HG02798 (cell line): ENCODE data around the gene TFAP2C.
"Not testable (repeated sequence)": the region's sequence is repeated elsewhere in the genome, so short reads cannot be mapped to it uniquely, and the experiment has no call there.

ENCODE experiments used
- ATAC-seq: cut with Tn5 transposase; IDR thresholded peaks from one replicate; pipeline ENCODE4 v1.9.1; 2021; ENCODE audit warnings: mild to moderate bottlenecking; ENCODE audit not compliant: unreplicated experiment, poor library complexity

Gene TFAP2C

DNA sequence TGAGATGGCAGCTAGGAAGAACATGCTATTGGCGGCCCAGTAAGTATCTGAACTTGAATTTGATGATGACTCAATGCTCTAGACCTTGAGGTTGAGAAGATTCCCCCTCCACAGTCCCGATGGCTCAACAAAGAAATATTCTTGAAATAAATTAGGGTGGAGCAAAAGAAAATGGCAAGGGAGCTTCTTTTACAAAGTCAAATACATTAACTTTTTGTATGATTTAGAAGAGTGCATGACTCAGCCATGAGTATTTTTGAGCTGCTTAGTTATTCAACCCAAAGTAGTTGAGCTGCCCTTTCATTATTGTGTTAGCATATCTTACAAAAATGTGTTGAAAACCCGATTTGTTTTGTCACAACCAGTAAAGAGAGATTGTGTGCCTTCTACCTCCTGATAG lies 7.6 kb downstream of the TFAP2C start:
- ATAC-seq, result no peak

DNA sequence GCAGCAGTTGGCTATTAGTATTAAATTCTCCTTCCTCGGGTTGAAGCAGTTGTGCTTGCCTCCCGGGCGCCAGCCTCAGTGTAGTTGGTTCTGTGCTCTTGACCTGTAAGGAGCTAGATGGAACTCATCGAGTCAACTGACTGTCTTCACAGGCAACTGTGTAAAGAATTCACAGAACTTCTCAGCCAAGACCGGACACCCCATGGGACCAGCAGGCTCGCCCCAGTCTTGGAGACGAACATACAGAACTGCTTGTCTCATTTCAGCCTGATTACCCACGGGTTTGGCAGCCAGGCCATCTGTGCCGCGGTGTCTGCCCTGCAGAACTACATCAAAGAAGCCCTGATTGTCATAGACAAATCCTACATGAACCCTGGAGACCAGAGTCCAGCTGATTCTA lies 8.5 kb downstream of the TFAP2C start:
- ATAC-seq, result no peak

DNA sequence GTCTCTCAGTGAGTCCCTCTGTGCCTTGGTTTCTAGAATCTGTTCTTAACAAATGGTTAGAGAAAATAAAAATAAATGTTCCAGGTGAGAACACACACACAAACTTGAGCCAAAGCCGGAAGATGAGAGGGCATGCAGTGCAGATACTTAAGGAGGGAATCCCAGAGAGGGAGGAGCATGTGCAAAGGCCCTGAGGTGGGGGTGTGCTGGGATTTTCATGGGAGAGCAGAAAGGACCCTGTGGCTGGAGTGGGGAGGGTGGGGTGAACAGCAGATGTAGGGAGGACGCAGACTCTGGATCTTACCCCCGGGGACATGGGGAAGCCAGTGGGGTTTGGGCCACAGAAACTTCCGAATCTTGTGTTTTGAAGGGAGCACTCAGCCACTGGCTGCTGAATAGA lies 17.5 kb downstream of the TFAP2C start:
- ATAC-seq, result no peak

DNA sequence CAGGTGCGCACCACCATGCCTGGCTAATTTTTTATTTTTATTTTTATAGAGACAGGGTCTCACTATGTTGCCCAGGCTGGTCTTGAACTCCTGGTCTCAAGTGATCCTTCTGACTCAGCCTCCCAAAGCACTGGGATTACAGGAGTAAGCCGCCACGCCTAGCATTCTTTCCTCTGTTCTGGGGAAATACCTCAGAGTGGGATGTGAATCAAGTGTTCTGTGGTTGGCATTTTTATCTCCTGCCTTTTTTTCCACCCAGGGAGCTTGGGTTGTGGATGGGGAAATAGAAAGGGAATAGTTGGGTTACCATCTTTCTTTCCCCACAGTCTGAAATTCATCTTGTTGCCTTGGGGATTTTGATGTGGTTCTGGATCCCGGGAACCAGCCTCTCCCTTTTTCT lies 24.1 kb downstream of the TFAP2C start:
- ATAC-seq, result no peak

DNA sequence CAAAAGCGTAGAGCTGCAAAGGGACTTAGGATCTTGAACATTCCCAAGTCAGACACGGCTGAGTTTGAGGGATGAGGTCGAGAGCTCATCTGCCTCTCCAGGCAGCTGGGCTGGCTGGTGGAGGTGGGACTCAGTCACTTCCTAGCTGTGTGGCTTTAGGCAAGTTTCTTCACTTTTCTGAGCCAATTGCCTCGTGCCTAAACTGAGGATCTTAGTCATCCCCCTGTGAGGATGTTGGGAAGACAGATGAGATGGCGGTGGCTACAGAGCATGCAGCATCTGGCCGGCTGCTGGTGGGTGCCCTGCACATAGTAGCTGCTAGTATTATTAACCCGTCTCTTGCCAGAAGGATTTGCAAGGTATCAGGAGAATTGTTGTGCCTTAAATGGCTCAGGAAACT lies 27.5 kb downstream of the TFAP2C start:
- no peak for ATAC-seq

DNA sequence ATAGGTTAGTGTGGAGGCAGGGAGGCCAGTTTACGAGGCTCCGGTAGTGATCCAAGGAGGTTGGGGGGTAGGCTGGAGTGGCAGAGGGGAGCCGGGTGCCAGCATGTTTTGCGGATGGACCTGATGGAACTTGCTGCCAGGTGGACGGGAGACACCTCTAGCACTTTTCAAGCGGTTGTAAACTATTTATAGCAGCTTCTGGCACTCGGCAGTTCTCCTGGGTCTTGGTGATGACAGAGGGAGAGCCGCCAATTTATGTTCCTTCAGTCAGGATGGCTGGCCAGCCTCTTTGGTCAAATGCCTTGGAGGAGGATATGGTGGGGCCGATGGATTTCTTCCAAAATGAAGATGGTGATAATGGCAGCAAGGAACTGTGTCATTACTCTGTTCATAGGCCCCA lies 28.8 kb downstream of the TFAP2C start:
- no peak for ATAC-seq

DNA sequence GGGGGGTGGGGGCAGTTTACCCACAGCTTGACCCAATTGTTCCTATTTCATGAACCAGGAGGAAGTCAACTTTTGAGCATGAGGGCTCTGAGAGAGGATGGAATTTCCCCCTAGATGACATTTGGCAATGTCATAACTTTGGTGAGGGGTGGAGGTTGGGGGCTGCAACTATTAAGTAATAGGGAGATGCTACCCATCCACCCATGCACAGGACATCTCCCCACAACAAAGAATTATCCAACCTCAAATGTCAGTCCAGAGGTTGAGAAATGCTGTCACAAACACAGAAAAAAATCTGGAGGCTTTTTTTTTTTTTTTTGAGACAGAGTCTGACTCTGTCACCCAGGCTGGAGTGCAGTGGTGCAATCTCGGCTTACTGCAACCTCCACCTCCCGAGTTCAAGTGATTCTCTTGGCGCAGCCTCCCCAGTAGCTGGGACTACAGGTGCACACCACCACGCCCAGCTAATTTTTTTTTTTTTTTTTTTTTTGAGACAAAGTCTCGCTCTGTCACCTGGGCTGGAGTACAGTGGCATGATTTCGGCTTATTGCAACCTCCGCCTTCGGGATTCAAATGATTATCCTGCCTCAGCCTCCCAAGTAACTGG lies 29.3 kb downstream of the TFAP2C start:
- not testable (repeated sequence) for ATAC-seq

DNA sequence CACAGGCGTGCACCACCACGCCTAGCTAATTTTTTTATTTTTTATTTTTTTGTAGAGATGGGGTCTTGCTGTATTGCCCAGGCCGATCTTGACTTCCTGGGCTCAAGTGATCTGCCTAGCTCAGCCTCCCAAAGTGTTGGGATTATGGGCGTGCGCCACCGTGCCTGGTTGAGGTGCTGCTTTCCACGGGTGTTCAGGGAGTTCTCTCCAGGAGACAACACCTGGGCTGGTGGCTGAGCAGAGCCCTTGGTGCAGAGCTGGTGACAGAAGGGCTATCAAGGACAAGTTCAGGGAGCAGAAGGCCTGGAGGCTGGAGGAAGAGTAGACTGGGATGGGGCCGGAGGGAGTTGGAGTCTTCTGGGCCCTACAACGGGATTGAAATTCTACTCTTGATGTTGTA lies 34.6 kb downstream of the TFAP2C start:
- ATAC-seq, result no peak

DNA sequence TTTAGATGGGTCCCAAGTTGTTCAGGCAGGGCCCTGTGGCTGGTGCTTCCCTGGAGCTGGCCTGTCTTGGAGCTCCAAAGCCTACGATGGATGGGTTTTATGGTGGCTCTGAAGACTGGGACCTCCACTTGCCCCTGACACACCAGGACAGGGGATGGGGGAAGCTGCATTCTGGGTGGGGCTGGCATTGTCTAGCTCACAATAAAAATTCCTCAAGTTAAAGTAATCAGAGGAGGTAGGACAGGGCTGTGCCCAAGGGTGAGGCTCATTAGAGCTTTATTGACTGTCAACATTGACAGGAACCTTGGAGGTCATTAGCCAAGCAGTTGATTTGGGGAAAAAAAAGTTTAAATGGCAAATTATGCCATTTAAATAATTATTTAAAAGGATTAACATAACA lies 35.7 kb downstream of the TFAP2C start:
- no peak for ATAC-seq

DNA sequence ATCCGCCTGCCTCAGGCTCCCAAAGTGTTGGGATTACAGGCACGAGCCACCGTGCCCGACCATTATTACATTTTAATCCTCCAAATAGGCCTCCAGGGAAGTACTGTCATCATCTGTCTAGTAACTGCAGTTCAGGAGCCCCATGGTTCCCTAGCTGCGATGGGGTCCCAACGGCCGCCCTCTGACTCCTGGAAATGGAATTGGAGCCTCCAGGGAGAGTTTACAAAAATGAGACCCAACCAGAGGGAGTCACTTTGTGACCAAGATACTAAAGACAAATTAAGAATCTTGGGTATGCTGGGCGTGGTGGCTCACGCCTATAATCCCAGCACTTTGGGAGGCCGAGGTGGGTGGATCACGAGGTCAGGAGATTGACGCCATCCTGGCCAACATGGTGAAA lies 36.7 kb downstream of the TFAP2C start:
- ATAC-seq, result no peak

DNA sequence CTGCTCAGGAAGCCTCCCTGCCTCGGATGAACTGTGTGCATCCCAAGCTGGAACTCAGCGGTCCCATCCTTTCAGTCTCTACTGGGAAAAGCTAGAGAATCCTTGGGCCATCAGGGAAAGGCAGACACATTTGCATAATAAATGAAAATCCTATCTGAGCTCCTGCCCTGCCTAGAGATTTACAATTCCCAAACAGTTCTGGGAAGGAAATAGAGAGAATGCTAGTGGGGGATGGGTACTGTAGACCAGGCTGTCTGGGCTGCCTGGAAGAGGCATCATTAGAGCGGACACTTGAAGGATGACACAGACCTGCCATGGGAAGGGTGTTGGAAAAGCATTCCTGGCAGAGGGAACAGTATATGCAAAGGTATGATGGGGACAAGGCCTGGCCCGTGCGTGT lies 44.3 kb downstream of the TFAP2C start:
- no peak for ATAC-seq

DNA sequence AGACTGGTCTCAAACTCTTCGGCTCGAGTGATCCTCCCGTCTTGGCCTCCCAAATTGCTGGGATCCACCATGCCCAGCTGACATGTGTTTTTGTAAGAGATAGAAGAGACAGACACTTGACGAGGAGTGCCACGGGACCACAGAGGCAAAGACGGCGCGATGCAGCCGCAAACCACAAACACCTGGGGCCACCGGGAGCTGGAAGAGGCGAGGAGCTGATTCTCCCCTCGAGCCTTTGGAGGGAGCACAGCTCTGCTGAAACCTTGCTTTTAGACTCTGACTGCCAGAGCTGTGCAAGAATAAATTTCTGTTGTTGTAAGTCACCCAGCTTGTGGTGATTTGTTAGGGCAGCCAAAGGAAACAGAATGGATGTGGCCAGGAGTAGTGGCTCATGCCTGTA lies 46.9 kb downstream of the TFAP2C start:
- ATAC-seq, result no peak

DNA sequence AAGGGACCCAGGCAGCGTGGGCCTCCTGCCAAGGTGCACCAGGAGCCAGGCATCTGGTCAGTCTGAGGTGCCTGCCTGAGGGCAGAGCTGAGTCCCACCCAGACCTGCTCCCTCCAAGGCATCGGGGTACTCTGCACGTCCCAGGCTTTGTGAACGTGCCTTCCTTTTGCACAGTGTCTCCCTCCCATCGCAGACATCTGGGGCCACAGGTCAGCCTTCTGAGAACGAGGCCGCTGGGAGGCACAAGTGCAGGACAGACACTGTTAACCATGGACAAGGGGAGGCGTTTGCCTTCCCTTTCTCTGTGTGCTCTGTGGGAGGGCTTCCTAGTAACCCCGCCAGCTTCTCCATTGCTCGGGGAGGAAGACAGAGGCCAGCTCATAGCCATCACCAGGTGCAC lies 47.6 kb downstream of the TFAP2C start:
- no peak for ATAC-seq

DNA sequence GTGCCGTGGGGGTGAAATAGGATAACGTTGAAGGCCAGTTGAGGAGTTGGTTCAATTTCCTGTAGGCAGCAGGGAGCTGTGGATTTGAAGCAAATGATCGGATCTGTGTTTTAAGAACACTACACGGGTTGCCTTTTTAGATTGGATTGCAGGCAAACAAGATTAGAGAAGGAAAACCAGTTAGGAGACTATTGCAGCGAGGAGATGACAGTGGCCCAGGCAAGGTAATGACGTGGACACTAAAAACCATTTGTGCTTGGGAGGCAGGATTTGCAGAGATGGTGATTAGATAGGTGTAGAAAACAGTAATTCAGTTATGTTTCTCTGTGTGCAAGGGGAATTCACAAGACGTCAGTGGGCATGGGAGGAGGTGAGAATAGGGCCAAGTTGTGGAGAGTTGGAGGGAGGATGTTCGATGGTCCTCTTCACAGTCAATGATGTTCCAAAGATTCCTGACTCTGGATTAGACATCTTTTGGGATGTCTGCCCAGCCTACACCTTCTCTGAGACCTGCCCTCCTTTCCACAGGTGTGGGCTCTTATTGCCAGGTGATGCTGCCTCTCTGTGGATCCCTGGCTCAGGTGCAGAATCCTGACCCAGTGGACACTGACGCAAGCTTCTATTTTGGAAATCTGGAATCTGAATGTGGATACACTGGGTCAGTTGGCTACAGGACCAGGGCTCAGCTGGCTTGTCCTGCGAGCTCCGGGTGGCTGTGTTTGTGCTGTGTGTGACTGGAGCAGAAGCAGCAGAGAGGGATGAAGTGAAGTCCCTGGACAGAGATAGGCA lies 54.2 kb downstream of the TFAP2C start:
- no peak for ATAC-seq

DNA sequence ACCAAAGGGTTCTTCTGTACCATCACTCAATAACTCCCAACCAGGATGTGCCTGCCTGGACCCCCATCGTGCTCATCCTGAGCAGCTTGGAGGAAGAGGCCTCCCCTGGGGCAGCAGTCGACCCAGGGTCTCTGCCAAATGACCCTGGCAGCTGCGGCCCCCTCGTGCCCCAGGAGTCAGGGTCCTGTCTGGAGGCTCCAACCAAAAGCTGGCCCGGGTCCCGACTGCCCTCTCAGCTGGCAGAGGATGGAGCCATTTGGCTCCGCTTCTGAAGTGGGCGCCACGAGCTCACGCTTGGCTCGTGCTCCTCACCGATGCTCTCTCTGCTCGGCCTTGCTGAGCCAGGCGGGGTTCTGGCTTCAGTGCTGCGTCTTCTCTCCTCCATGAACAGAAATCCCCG lies 56.8 kb downstream of the TFAP2C start:
- no peak for ATAC-seq

DNA sequence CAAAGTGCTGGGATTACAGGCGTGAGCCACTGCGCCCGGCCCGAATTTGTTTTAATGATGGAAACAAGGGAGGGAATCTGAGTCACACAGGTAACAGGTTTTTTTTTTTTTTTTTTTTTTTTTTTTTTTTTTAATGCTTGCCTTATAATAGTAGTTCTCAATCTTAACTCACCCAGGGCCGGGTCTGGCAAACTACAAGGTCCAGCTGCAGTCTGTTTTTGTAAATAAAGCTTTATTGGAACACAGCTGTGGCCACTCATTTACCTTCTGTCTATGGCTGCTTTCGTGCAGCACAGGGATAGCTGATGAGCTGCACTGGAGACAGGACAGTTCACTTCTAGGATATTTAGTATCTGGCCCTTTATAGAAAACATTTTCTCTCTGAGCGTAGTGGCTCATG lies 58.0 kb downstream of the TFAP2C start:
- no peak for ATAC-seq

DNA sequence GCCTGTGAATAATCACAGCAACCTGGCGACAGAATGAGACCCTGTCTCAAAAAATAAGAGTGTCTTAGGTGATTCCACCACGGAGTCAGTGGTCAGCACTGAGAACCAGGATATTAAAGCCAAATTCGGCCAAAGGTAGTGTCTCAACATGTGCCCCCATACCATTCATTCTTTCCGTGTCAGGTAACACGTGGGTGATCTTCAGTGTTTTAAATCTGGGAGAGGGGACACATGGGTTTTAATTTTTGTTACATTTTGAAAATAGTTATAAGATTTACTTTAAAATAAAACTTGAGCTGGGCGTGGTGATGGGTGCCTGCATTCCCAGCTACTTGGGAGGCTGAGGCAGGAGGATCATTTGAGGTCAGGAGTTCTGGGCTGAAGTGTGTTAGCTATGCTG lies 59.0 kb downstream of the TFAP2C start:
- ATAC-seq, result no peak
